OCI-LY7 (cell line): ENCODE measurements around the gene IFI6.
"Not testable (repeated sequence)": the region's sequence is repeated elsewhere in the genome, so short reads cannot be mapped to it uniquely, and the experiment has no call there.

Source experiments
- CTCF ChIP-seq: fragments of 200-600 bp; sonication (generic); conservative IDR thresholded peaks from 2 replicates; pipeline ENCODE4 v1.5.1; 2014; ENCODE audit warnings: mild to moderate bottlenecking, antibody characterized with exemption, low read length, moderate library complexity, mixed read lengths
- EZH2phosphoT487 ChIP-seq: fragments of 200-600 bp; sonication (generic); IDR thresholded peaks from 2 replicates; pipeline ENCODE4 v1.6.1; 2018; ENCODE audit warnings: low read depth, borderline replicate concordance, mild to moderate bottlenecking, mixed run types, antibody characterized with exemption, low read length, moderate library complexity, mixed read lengths

- not testable (repeated sequence) for TF ChIP-seq EZH2phosphoT487, CTCF
These were observed 9.6 kb upstream of the IFI6 start for GRCh38 chr1:27681580-27681979.
